Smooth muscle cell (in vitro differentiated cells): ENCODE measurements around the gene KCNG2. TPM values are rescaled to one million over a fixed set of nuclear protein-coding genes. Genes with fewer than 3 reads are reported as not detected.

ENCODE experiments used
- DNase-seq: peaks from one replicate; lab custom pipeline; 2025; ENCODE audit not compliant: unreplicated experiment; lab: John Stamatoyannopoulos, UW
- H2AFZ ChIP-seq: fragments of 200-600 bp; sonication (generic); 2 replicates; pipeline ENCODE4 v1.6.0; 2016; ENCODE audit warnings: antibody characterized with exemption, low read depth, mild to moderate bottlenecking
- H3F3A ChIP-seq: fragments of 200-600 bp; sonication (generic); 2 replicates; pipeline ENCODE4 v1.6.0; 2017; ENCODE audit warnings: antibody characterized with exemption, low read depth
- H3K27ac ChIP-seq: fragments of 200-600 bp; sonication (generic); 2 replicates; pipeline ENCODE4 v1.5.1; 2016; ENCODE audit warnings: low read depth, mild to moderate bottlenecking
- H3K27me3 ChIP-seq: fragments of 200-600 bp; sonication (generic); 2 replicates; pipeline ENCODE4 v1.6.1; 2016; ENCODE audit warnings: low read depth, mild to moderate bottlenecking
- H3K36me3 ChIP-seq: fragments of 200-600 bp; sonication (generic); 2 replicates; pipeline ENCODE4 v1.5.1; 2016; ENCODE audit warnings: low read depth
- H3K4me1 ChIP-seq: fragments of 200-600 bp; sonication (generic); 2 replicates; pipeline ENCODE4 v1.5.1; 2016; ENCODE audit warnings: low read depth
- H3K4me2 ChIP-seq: fragments of 200-600 bp; sonication (generic); 2 replicates; pipeline ENCODE4 v1.6.0; 2016; ENCODE audit warnings: mild to moderate bottlenecking
- H3K4me3 ChIP-seq: fragments of 200-600 bp; sonication (generic); 2 replicates; pipeline ENCODE4 v1.5.1; 2016; ENCODE audit warnings: mild to moderate bottlenecking
- H3K79me2 ChIP-seq: fragments of 200-600 bp; sonication (generic); 2 replicates; pipeline ENCODE4 v1.6.0; 2016; ENCODE audit warnings: low read depth, mild to moderate bottlenecking
- H3K9ac ChIP-seq: fragments of 200-600 bp; sonication (generic); 2 replicates; pipeline ENCODE4 v1.6.0; 2016; ENCODE audit warnings: low read depth
- H3K9me3 ChIP-seq: fragments of 200-600 bp; sonication (generic); replicated peaks from 2 replicates; pipeline ENCODE4 v1.5.1; 2016; ENCODE audit warnings: low read depth
- H4K20me1 ChIP-seq: fragments of 200-600 bp; sonication (generic); 2 replicates; pipeline ENCODE4 v1.6.0; 2016; ENCODE audit warnings: low read depth
- CTCF ChIP-seq: fragments of 200-600 bp; sonication (generic); IDR thresholded peaks from 2 replicates; pipeline ENCODE4 v1.5.1; 2017; ENCODE audit warnings: borderline replicate concordance, mild to moderate bottlenecking, antibody characterized with exemption; ENCODE audit not compliant: insufficient read depth, poor library complexity, severe bottlenecking
- WGBS: methylation state at CpG from one replicate; pipeline ENCODE4 v1.1.7; 2016; ENCODE audit warnings: low lambda C conversion rate; 5-methylcytosine and 5-hydroxymethylcytosine counted together
- polyA plus RNA-seq: library from polyadenylated mRNA; unstranded; fragments of >200 nt; fragmentation: Nextera tagmentation; extraction: Ambion mirVana; gene quantifications from 2 replicates; pipeline ENCODE4 v1.2.1, GENCODE V29; 2016
- total RNA-seq: library from RNA; depleted of rRNA; stranded (reverse); fragments of >200 nt; gene quantifications from 2 replicates; pipeline ENCODE4 v1.2.3, GENCODE V29; 2014

The KCNG2 gene
- total and polyA plus RNA-seq, 2 experiments from 2014 or later, result 0.17 TPM; not detected in 1

- Histone ChIP-seq H3K27me3 (no peaks in the 10 kb centered on the region), H3K27ac (no peak overlapping the region), H3K79me2 (no peaks in the 10 kb centered on the region), H2AFZ (no peak overlapping the region), H3F3A (no peaks in the 10 kb centered on the region), H3K4me3 (no peak overlapping the region), H3K36me3 (no peaks in the 10 kb centered on the region), H3K4me1 (no peaks in the 10 kb centered on the region), H3K4me2 (no peak overlapping the region), H3K9me3 (no peaks in the 10 kb centered on the region), H3K9ac (no peak overlapping the region), H4K20me1 (no peaks in the 10 kb centered on the region)
- TF ChIP-seq CTCF, result no peak
- DNase-seq, result no peak
- 88% methylated on average over 33 of the region's 33 CpGs for WGBS
Observed at GRCh38 chr18:79871481-79872091, 73.8 kb downstream of the KCNG2 start.

GRCh38 chr18:79872527-79873444, 75.0 kb downstream of the KCNG2 start:
- WGBS, result 80% methylated on average over 35 of the region's 36 CpGs
- H3K9ac ChIP-seq, result no peak overlapping the region
- DNase-seq, result no peak

GRCh38 chr18:79873449-79874110, 75.8 kb downstream of the KCNG2 start:
- Histone ChIP-seq H4K20me1 (no peaks in the 10 kb centered on the region), H3K4me2 (no peak overlapping the region), H2AFZ (no peak overlapping the region), H3K79me2 (no peaks in the 10 kb centered on the region), H3K9me3 (no peaks in the 10 kb centered on the region), H3K27me3 (no peaks in the 10 kb centered on the region), H3K9ac (no peak overlapping the region), H3F3A (no peaks in the 10 kb centered on the region), H3K27ac (no peak overlapping the region), H3K36me3 (no peaks in the 10 kb centered on the region), H3K4me3 (no peak overlapping the region), H3K4me1 (no peaks in the 10 kb centered on the region)
- DNase-seq, result no peak
- no peak for TF ChIP-seq CTCF
- 89% methylated on average over 32 of the region's 34 CpGs for WGBS

More at GRCh38 chr18:79872527-79873444, 75.0 kb downstream of the KCNG2 start:
- no peaks in the 10 kb centered on the region for H3K79me2 ChIP-seq
- H4K20me1 ChIP-seq, result no peaks in the 10 kb centered on the region
- H2AFZ ChIP-seq, result no peak overlapping the region
- no peaks in the 10 kb centered on the region for H3K4me1 ChIP-seq
- no peaks in the 10 kb centered on the region for H3F3A ChIP-seq
- H3K36me3 ChIP-seq, result no peaks in the 10 kb centered on the region
- no peaks in the 10 kb centered on the region for H3K27me3 ChIP-seq
- TF ChIP-seq CTCF, result no peak
- H3K27ac ChIP-seq, result no peak overlapping the region
- H3K9me3 ChIP-seq, result no peaks in the 10 kb centered on the region
- H3K4me2 ChIP-seq, result no peak overlapping the region
- no peak overlapping the region for H3K4me3 ChIP-seq
